SK-N-SH treated with all-trans-retinoic acid at 6 μM for 48 hours (cell line): ENCODE data around the gene TMEM201.

Source experiments
- BACH2 ChIP-seq: fragments of 250-450 bp; sonication (Bioruptor Pico); IDR thresholded peaks from 2 replicates; pipeline ENCODE4 v1.9.0; 2021; ENCODE audit warnings: mild to moderate bottlenecking, borderline replicate concordance
- ESRRG ChIP-seq: fragments of 250-450 bp; sonication (Bioruptor Pico); IDR thresholded peaks from 2 replicates; pipeline ENCODE4 v1.6.1; 2021; ENCODE audit warnings: mild to moderate bottlenecking
- PATZ1 ChIP-seq: fragments of 250-450 bp; sonication (Bioruptor Pico); IDR thresholded peaks from 2 replicates; pipeline ENCODE4 v1.8.0; 2020; ENCODE audit warnings: mild to moderate bottlenecking, moderate library complexity, borderline replicate concordance
- POU6F1 ChIP-seq: fragments of 250-450 bp; sonication (Bioruptor Pico); IDR thresholded peaks from 2 replicates; pipeline ENCODE4 v1.8.0; 2021; ENCODE audit warnings: low read depth, mild to moderate bottlenecking, moderate library complexity, borderline replicate concordance
- RARB ChIP-seq: fragments of 250-450 bp; sonication (Bioruptor Pico); IDR thresholded peaks from 2 replicates; pipeline ENCODE4 v1.8.0; 2021; ENCODE audit warnings: mild to moderate bottlenecking, moderate library complexity
- SNAI2 ChIP-seq: fragments of 250-450 bp; sonication (Bioruptor Pico); IDR thresholded peaks from 2 replicates; pipeline ENCODE4 v1.5.0; 2020; ENCODE audit warnings: mild to moderate bottlenecking, moderate library complexity
- TSHZ2 ChIP-seq: fragments of 250-450 bp; sonication (Bioruptor Pico); IDR thresholded peaks from 2 replicates; pipeline ENCODE4 v1.5.0; 2020; ENCODE audit warnings: mild to moderate bottlenecking, moderate library complexity
- ZFP3 ChIP-seq: fragments of 250-450 bp; sonication (Bioruptor Pico); IDR thresholded peaks from 2 replicates; pipeline ENCODE4 v1.5.0; 2020; ENCODE audit warnings: mild to moderate bottlenecking, moderate library complexity
- TF ChIP-seq, protein P1 (sequence below): fragments of 250-450 bp; sonication (Bioruptor Pico); IDR thresholded peaks from 2 replicates; pipeline ENCODE4 v1.5.1; 2020; ENCODE audit warnings: low read depth, mild to moderate bottlenecking, moderate library complexity

GRCh38 chr1:9575486-9575885 lies 13.2 kb upstream of the TMEM201 start:
- no peak for TF ChIP-seq ZFP3
- TF ChIP-seq PATZ1, result no peak
- TF ChIP-seq ESRRG, result no peak
- TF ChIP-seq, protein P1, sequence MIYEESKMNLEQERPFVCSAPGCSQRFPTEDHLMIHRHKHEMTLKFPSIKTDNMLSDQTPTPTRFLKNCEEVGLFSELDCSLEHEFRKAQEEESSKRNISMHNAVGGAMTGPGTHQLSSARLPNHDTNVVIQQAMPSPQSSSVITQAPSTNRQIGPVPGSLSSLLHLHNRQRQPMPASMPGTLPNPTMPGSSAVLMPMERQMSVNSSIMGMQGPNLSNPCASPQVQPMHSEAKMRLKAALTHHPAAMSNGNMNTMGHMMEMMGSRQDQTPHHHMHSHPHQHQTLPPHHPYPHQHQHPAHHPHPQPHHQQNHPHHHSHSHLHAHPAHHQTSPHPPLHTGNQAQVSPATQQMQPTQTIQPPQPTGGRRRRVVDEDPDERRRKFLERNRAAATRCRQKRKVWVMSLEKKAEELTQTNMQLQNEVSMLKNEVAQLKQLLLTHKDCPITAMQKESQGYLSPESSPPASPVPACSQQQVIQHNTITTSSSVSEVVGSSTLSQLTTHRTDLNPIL (CRISPR knock-in tag), result no peak
- no peak for TF ChIP-seq SNAI2 (CRISPR knock-in tag)
- TF ChIP-seq RARB, result no peak
- TF ChIP-seq TSHZ2, result no peak
- no peak for TF ChIP-seq POU6F1
- no peak for TF ChIP-seq BACH2 (CRISPR knock-in tag)
